Measurements from ENCODE around the gene SYNDIG1. TPM values are rescaled to one million over a fixed set of nuclear protein-coding genes. Genes with fewer than 3 reads are reported as not detected.
A peak's percentile ranks its signal among the peaks of the same experiment; 100 is the strongest.

Gene SYNDIG1
- total RNA-seq, 1 donor from 2014 or later = 0.19 TPM

- DNase-seq (ENCODE audit: low spot score, unreplicated experiment) = no peak
- Mint-ChIP-seq H3K4me1 (ENCODE audit: low read depth) (no peaks in the 10 kb centered on the region), H3K36me3 (ENCODE audit: insufficient read depth) (no peaks in the 10 kb centered on the region), H3K9me3 (ENCODE audit: low read depth) (no peaks in the 10 kb centered on the region), H3K27me3 (no peaks in the 10 kb centered on the region), H3K27ac (no peak overlapping the region), H3K4me3 (ENCODE audit: low read depth) (no peak overlapping the region)
- TF ChIP-seq CTCF (IDR thresholded peaks at IDR 0.05; ENCODE audit: unreplicated experiment) = no peak
These were observed 45.8 kb upstream of the SYNDIG1 start for GRCh38 chr20:24423390-24424313.

- H3K9me3 Mint-ChIP-seq (ENCODE audit: low read depth) = no peaks in the 10 kb centered on the region
- DNase-seq (ENCODE audit: low spot score, unreplicated experiment) = no peak
- no peak overlapping the region for H3K4me3 Mint-ChIP-seq (ENCODE audit: low read depth)
- no peak for TF ChIP-seq CTCF (IDR thresholded peaks at IDR 0.05; ENCODE audit: unreplicated experiment)
- no peaks in the 10 kb centered on the region for H3K4me1 Mint-ChIP-seq (ENCODE audit: low read depth)
- H3K36me3 Mint-ChIP-seq (ENCODE audit: insufficient read depth) = no peaks in the 10 kb centered on the region
- no peak overlapping the region for H3K27ac Mint-ChIP-seq
- no peaks in the 10 kb centered on the region for H3K27me3 Mint-ChIP-seq
These were observed 43.8 kb upstream of the SYNDIG1 start for GRCh38 chr20:24425523-24426135.

GRCh38 chr20:24431279-24432045, 38.0 kb upstream of the SYNDIG1 start:
- H3K9me3 Mint-ChIP-seq (ENCODE audit: low read depth) = no peaks in the 10 kb centered on the region
- no peaks in the 10 kb centered on the region for H3K36me3 Mint-ChIP-seq (ENCODE audit: insufficient read depth)
- TF ChIP-seq CTCF (IDR thresholded peaks at IDR 0.05; ENCODE audit: unreplicated experiment) = no peak
- no peaks in the 10 kb centered on the region for H3K27me3 Mint-ChIP-seq
- H3K4me3 Mint-ChIP-seq (ENCODE audit: low read depth) = no peak overlapping the region
- H3K27ac Mint-ChIP-seq = no peak overlapping the region
- DNase-seq (ENCODE audit: low spot score, unreplicated experiment) = no peak
- H3K4me1 Mint-ChIP-seq (ENCODE audit: low read depth) = peaks cover 8% of the 10 kb centered on the region

GRCh38 chr20:24432046-24432442, 37.4 kb upstream of the SYNDIG1 start:
- H3K27ac Mint-ChIP-seq = peak overlapping the region; percentile 77

More at GRCh38 chr20:24432046-24432442, 37.4 kb upstream of the SYNDIG1 start:
- DNase-seq (ENCODE audit: low spot score, unreplicated experiment) = no peak
- H3K9me3 Mint-ChIP-seq (ENCODE audit: low read depth) = no peaks in the 10 kb centered on the region
- no peak for TF ChIP-seq CTCF (IDR thresholded peaks at IDR 0.05; ENCODE audit: unreplicated experiment)
- H3K27me3 Mint-ChIP-seq = no peaks in the 10 kb centered on the region
- H3K4me1 Mint-ChIP-seq (ENCODE audit: low read depth) = peaks cover 8% of the 10 kb centered on the region
- H3K4me3 Mint-ChIP-seq (ENCODE audit: low read depth) = peak overlapping the region; percentile 20
- no peaks in the 10 kb centered on the region for H3K36me3 Mint-ChIP-seq (ENCODE audit: insufficient read depth)

Data from progenitor cell of endocrine pancreas (in vitro differentiated cells).